Heart left ventricle (tissue), 16 donors: Measurements from ENCODE around the gene KIAA1191. TPM values are rescaled to one million over a fixed set of nuclear protein-coding genes. Genes with fewer than 3 reads are reported as not detected.

ENCODE experiments used
- ATAC-seq, 4 donors: fragments of 200-7000 bp; cut with Tn5 transposase; one replicate each; pipeline ENCODE4 v1.9.1; 2020 to 2022; ENCODE audit warnings: moderate library complexity in 4 of 4, mild to moderate bottlenecking in 3 of 4, moderate number of reproducible peaks in 1 of 4
- DNase-seq, 5 donors: peaks; one replicate each; pipeline ENCODE4 v3.0.0-alpha.2; 2020
- H3K27ac ChIP-seq, 12 donors: fragments of 200-600 bp; sonication (generic) in 4 of 12; one replicate each; pipeline versions ENCODE4 v1.5.0 to v1.8.0; 2016 to 2022; ENCODE audit warnings: mild to moderate bottlenecking in 2 of 12
- H3K27me3 ChIP-seq, 9 donors: fragments of 200-600 bp; sonication (generic) in 2 of 9; one replicate each; pipeline versions ENCODE4 v1.5.1 to v1.8.0; 2016 to 2022; ENCODE audit warnings: mild to moderate bottlenecking in 3 of 9
- H3K36me3 ChIP-seq, 9 donors: fragments of 200-600 bp; sonication (generic) in 2 of 9; one replicate each; pipeline versions ENCODE4 v1.5.0 to v1.8.0; 2018 to 2022; ENCODE audit warnings: mild to moderate bottlenecking in 2 of 9
- H3K4me1 ChIP-seq, 12 donors: fragments of 200-600 bp; sonication (generic) in 4 of 12; one replicate each; pipeline versions ENCODE4 v1.5.0 to v1.8.0; 2016 to 2022; ENCODE audit warnings: mild to moderate bottlenecking in 3 of 12
- H3K4me3 ChIP-seq, 12 donors: fragments of 200-600 bp; sonication (generic) in 4 of 12; one replicate each; pipeline versions ENCODE4 v1.5.0 to v1.8.0; 2017 to 2022; ENCODE audit warnings: mild to moderate bottlenecking in 9 of 12, moderate library complexity in 4 of 12
- H3K9me3 ChIP-seq, 12 donors: fragments of 200-600 bp; sonication (generic) in 4 of 12; one replicate each; pipeline versions ENCODE4 v1.5.0 to v1.8.0; 2016 to 2022; ENCODE audit warnings: mild to moderate bottlenecking in 1 of 12
- CTCF ChIP-seq, 12 donors: fragments of 200-600 bp; sonication (generic) in 4 of 12; IDR thresholded peaks; one replicate each; pipeline versions ENCODE4 v1.5.0 to v1.8.0; 2018 to 2022; ENCODE audit warnings: antibody characterized with exemption in 12 of 12, mild to moderate bottlenecking in 5 of 12
- POLR2A ChIP-seq, 2 donors: fragments of 450-650 bp; IDR thresholded peaks; one replicate each; pipeline ENCODE4 v1.6.1; 2017; ENCODE audit warnings: antibody characterized with exemption in 2 of 2, mild to moderate bottlenecking in 2 of 2, moderate library complexity in 2 of 2
- WGBS, 4 donors: extraction: QIAGEN DNeasy Blood & Tissue Kit in 2 of 4; methylation state at CpG; one replicate each; pipeline versions ENCODE4 v1.1.5 to v1.1.7; 2013 to 2018; 5-methylcytosine and 5-hydroxymethylcytosine counted together
- intact Hi-C, 10 donors: fragments of 100-400 bp; cut with DNase I; formaldehyde crosslinking; loops; one replicate each; pipeline versions ENCODE4 v1.11.1 to v1.14.2; 2022
- polyA plus RNA-seq, 2 donors: library from polyadenylated mRNA; stranded (reverse); fragments of 200-250 nt; gene quantifications; one replicate each; pipeline ENCODE4 v1.2.3, GENCODE V29; 2013
- total RNA-seq, 9 donors: library from RNA; depleted of rRNA in 2 of 9; stranded (reverse); fragments of >200 nt in 2 of 9; fragmentation: NEBNext Ultra II Directional in 3 of 9; extraction: Animal tissue kit (Norgen Biotek cat#: 25700) in 3 of 9; gene quantifications; one replicate each; pipeline versions ENCODE4 v1.1.0 to v1.2.4, GENCODE V29; 2016 to 2023
- donor health status: ischemic (EF 13 %, LVEDD 7.1; RV severe dilation, severe dysfunction).
- donor health status: healthy with polysubstance abuse.
- donor health status: DM: no; HTN: yes; CAD: no.
- donor health status: DM: no; HTN: no; CAD: no.
- donor health status: ischemic (EF 25% LVEDD 6.9; RV normal size, moderate dysfunction).
- donor health status: ischemic (EF 25% LVEDD 5.7; RV mildly dilated, moderate dysfunction).
- donor health status: healthy.
- donor health status: DM: yes; HTN: yes; CAD: no.
- donor health status: ischemic (EF 35%, LVEDD 5.7; RV mildly dilated, moderate dysfunction).
- donor health status: nonischemic (EF 11% LVEDD 7.7; RV severe dilation, severe dysfunction).
- donor health status: DM: yes; HTN: yes; CAD: no.
- donor health status: PGD.
- donor health status: ischemic (EF 29% LVEDD 5.4; RV normal size, mild dysfunction).
- donor health status: nonischemic (EF 23%, LVEDD 6.1; RV moderate dilation, normal function).

KIAA1191 gene
- total and polyA plus RNA-seq, 11 donors: 42.8 to 143 (median 99.4) TPM

- no peak for TF ChIP-seq POLR2A (IDR thresholded peaks at IDR 0.05)
- no peak for TF ChIP-seq CTCF (IDR thresholded peaks at IDR 0.05)
- DNase-seq: peak in 1 of 5 donors; percentile 19
- peaks cover 0 to 48% (median 25%) of the 10 kb centered on the region in 12 donors for H3K4me1 ChIP-seq
- H3K27me3 ChIP-seq: no peaks in the 10 kb centered on the region
- H3K4me3 ChIP-seq: no peak overlapping the region
- intact Hi-C loops: loop anchor here in 1 of 10 donors (5.0 kb wide), 1 partner anchor 36 kb away; the partner anchor contains the start of gene KIAA1191
- no peaks in the 10 kb centered on the region for H3K9me3 ChIP-seq
- peaks cover 0 to 44% (median 27%) of the 10 kb centered on the region in 9 donors for H3K36me3 ChIP-seq
- 90 to 93% (median 92%) methylated on average over 16 to 18 of the region's 18 CpGs for WGBS, 4 donors
- no peak overlapping the region for H3K27ac ChIP-seq
- ATAC-seq: no peak
Measured at GRCh38 chr5:176397736-176398420, 36.3 kb upstream of the KIAA1191 start.

- intact Hi-C loops: loop anchor here in 1 of 10 donors (5.0 kb wide), 1 partner anchor 34 kb away; the partner anchor contains the start of gene KIAA1191
Measured at GRCh38 chr5:176396330-176396729, 34.8 kb upstream of the KIAA1191 start.

GRCh38 chr5:176394881-176395675 is 33.5 kb upstream of the KIAA1191 start:
- DNase-seq: peak in 4 of 5 donors; percentile 58 to 86 (median 71)
- 44 to 63% (median 58%) methylated on average over 11 of the region's 11 CpGs for WGBS, 4 donors
- intact Hi-C loops: loop anchor here in 1 of 10 donors (5.0 kb wide), 1 partner anchor 33 kb away; the partner anchor contains the start of gene KIAA1191
- TF ChIP-seq POLR2A (IDR thresholded peaks at IDR 0.05) (no peak), CTCF (IDR thresholded peaks at IDR 0.05) (no peak)
- ATAC-seq: peak; percentile 89 to 92 (median 91)
- H3K27ac ChIP-seq: peak overlapping the region in 11 of 12 donors; percentile 26 to 83 (median 76)
- H3K27me3 ChIP-seq: no peaks in the 10 kb centered on the region
- H3K4me1 ChIP-seq: peaks cover 0 to 24% (median 1%) of the 10 kb centered on the region in 12 donors
- no peak overlapping the region for H3K4me3 ChIP-seq
- H3K36me3 ChIP-seq: peaks cover 2 to 72% (median 49%) of the 10 kb centered on the region in 9 donors
- no peaks in the 10 kb centered on the region for H3K9me3 ChIP-seq

More at GRCh38 chr5:176396330-176396729, 34.8 kb upstream of the KIAA1191 start:
- H3K9me3 ChIP-seq: no peaks in the 10 kb centered on the region
- peaks cover 2 to 60% (median 41%) of the 10 kb centered on the region in 9 donors for H3K36me3 ChIP-seq
- peak in 1 of 5 donors; percentile 10 for DNase-seq
- H3K27me3 ChIP-seq: no peaks in the 10 kb centered on the region
- H3K27ac ChIP-seq: peak overlapping the region in 7 of 12 donors; percentile 17 to 79 (median 50)
- ATAC-seq: no peak
- WGBS, 4 donors: 54 to 63% (median 56%) methylated on average over 6 of the region's 6 CpGs
- H3K4me3 ChIP-seq: no peak overlapping the region
- no peak for TF ChIP-seq CTCF (IDR thresholded peaks at IDR 0.05)
- H3K4me1 ChIP-seq: peaks cover 0 to 33% (median 9%) of the 10 kb centered on the region in 12 donors

GRCh38 chr5:176394096-176394495 is 32.5 kb upstream of the KIAA1191 start:
- 93 to 96% (median 94%) methylated on average over 9 of the region's 9 CpGs for WGBS, 4 donors
- ATAC-seq (no peak), DNase-seq (peak in 1 of 5 donors; percentile 10)
- Histone ChIP-seq H3K36me3 (peaks cover 2 to 72% (median 47%) of the 10 kb centered on the region in 9 donors), H3K4me3 (no peak overlapping the region), H3K27ac (peak overlapping the region in 5 of 12 donors; percentile 76 to 82 (median 79)), H3K9me3 (no peaks in the 10 kb centered on the region), H3K4me1 (peaks cover 0 to 33% (median 7%) of the 10 kb centered on the region in 12 donors), H3K27me3 (no peaks in the 10 kb centered on the region)
- intact Hi-C loops: no loop called here
- TF ChIP-seq CTCF (IDR thresholded peaks at IDR 0.05): no peak
- no peak for TF ChIP-seq POLR2A (IDR thresholded peaks at IDR 0.05)
